ENCODE measurements around the gene SEC24D.
"Not testable (repeated sequence)": the region's sequence is repeated elsewhere in the genome, so short reads cannot be mapped to it uniquely, and the experiment has no call there.

Gene SEC24D, protein sequence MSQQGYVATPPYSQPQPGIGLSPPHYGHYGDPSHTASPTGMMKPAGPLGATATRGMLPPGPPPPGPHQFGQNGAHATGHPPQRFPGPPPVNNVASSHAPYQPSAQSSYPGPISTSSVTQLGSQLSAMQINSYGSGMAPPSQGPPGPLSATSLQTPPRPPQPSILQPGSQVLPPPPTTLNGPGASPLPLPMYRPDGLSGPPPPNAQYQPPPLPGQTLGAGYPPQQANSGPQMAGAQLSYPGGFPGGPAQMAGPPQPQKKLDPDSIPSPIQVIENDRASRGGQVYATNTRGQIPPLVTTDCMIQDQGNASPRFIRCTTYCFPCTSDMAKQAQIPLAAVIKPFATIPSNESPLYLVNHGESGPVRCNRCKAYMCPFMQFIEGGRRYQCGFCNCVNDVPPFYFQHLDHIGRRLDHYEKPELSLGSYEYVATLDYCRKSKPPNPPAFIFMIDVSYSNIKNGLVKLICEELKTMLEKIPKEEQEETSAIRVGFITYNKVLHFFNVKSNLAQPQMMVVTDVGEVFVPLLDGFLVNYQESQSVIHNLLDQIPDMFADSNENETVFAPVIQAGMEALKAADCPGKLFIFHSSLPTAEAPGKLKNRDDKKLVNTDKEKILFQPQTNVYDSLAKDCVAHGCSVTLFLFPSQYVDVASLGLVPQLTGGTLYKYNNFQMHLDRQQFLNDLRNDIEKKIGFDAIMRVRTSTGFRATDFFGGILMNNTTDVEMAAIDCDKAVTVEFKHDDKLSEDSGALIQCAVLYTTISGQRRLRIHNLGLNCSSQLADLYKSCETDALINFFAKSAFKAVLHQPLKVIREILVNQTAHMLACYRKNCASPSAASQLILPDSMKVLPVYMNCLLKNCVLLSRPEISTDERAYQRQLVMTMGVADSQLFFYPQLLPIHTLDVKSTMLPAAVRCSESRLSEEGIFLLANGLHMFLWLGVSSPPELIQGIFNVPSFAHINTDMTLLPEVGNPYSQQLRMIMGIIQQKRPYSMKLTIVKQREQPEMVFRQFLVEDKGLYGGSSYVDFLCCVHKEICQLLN

GRCh38 chr4:118835571-118836300 lies at the start of gene SEC24D:
SEC24D (minus strand) TSS chr4:118836126; CDS start chr4:118833696, 2,430 bp downstream.
- H3K9me3 ChIP-seq: no peaks in the 10 kb centered on the region
- H3K4me1 ChIP-seq (ENCODE audit: control insufficient read depth in 1 of 2, insufficient read depth in 1 of 2, low read depth in 1 of 2, low read length in 1 of 2): peaks cover 16% of the 10 kb centered on the region in 2 experiments
- H3K36me3 ChIP-seq: peaks cover 10% of the 10 kb centered on the region
- peak within 1 kb of the TSS; percentile 94 for H3K27ac ChIP-seq
- H3K27me3 ChIP-seq: no peaks in the 10 kb centered on the region
- peak; percentile 17 for TF ChIP-seq CTCF (IDR thresholded peaks at IDR 0.05)
- H3K4me3 ChIP-seq (ENCODE audit: low read depth in 1 of 2, low read length in 1 of 2): peak within 1 kb of the TSS; percentile 92 to 96

DNA sequence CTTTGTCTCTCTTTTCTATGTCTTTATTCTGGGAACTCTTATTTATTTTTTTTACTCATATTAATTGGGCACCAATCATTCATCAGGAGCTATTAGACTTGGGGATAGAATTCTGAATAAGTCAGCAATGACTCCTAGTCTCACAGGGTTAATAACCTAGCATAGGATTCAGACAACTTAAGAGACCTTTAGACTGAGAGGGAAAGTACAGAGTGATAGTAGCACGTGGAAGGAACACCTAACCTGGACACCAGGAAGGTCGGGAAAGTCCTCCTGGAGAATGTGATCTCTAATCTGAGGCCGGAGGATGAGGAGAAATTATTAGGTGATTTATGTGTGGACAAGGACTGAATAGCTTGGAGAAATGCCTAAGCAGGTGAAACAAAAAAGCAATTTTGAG lies 48.8 kb upstream of the SEC24D start:
- no peak overlapping the region for H3K27ac ChIP-seq
- TF ChIP-seq CTCF (IDR thresholded peaks at IDR 0.05): no peak
- no peaks in the 10 kb centered on the region for H3K36me3 ChIP-seq
- H3K9me3 ChIP-seq: no peaks in the 10 kb centered on the region
- peaks cover 32% of the 10 kb centered on the region for H3K27me3 ChIP-seq
- peaks cover 10 to 11% of the 10 kb centered on the region in 2 experiments for H3K4me1 ChIP-seq (ENCODE audit: control insufficient read depth in 1 of 2, insufficient read depth in 1 of 2, low read depth in 1 of 2, low read length in 1 of 2)
- no peak overlapping the region for H3K4me3 ChIP-seq (ENCODE audit: low read depth in 1 of 2, low read length in 1 of 2)

GRCh38 chr4:118883861-118884260 lies 47.9 kb upstream of the SEC24D start:
- H3K4me1 ChIP-seq (ENCODE audit: control insufficient read depth in 1 of 2, insufficient read depth in 1 of 2, low read depth in 1 of 2, low read length in 1 of 2): peaks cover 4% of the 10 kb centered on the region in 2 experiments
- H3K27ac ChIP-seq: no peak overlapping the region
- H3K4me3 ChIP-seq (ENCODE audit: low read depth in 1 of 2, low read length in 1 of 2): no peak overlapping the region
- peaks cover 23% of the 10 kb centered on the region for H3K27me3 ChIP-seq
- no peak for TF ChIP-seq CTCF (IDR thresholded peaks at IDR 0.05)
- no peaks in the 10 kb centered on the region for H3K9me3 ChIP-seq
- no peaks in the 10 kb centered on the region for H3K36me3 ChIP-seq

DNA sequence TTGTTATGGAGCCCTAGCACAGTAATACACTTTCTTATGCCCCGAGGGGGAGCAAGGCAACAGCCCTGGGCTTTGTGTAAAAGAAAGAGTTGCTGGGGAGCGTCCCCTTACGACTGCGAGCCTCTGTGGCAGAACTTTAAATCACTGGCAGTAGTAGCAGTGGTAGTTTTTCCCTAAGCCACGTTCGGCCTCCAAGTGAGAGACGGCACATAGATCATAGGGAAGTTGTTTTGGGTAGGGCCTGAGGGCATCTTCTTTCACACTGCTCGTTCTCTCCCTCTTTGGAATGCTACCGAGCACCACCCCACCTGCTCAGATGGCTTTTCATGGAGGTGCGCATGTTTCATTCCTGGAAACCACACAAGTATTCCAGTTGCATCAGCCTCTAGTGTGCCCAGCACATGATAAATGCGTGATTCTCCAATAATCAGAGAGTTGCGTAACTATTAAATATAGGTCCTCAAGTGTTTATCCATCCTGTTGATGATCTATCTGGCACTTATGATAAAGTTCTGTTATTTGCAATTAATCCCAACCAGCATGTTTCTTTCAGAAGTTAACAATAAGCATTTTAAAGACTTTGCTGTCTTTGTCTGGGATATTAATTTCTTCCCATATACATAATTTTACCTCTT lies 45.7 kb upstream of the SEC24D start:
- Histone ChIP-seq H3K27ac (no peak overlapping the region), H3K27me3 (peaks cover under 1% of the 10 kb centered on the region), H3K4me1 (ENCODE audit: control insufficient read depth in 1 of 2, insufficient read depth in 1 of 2, low read depth in 1 of 2, low read length in 1 of 2) (no peaks in the 10 kb centered on the region), H3K36me3 (no peaks in the 10 kb centered on the region), H3K4me3 (ENCODE audit: low read depth in 1 of 2, low read length in 1 of 2) (no peak overlapping the region), H3K9me3 (no peaks in the 10 kb centered on the region)
- TF ChIP-seq CTCF (IDR thresholded peaks at IDR 0.05): no peak

GRCh38 chr4:118879409-118879808 lies 43.5 kb upstream of the SEC24D start:
- Histone ChIP-seq H3K27ac (no peak overlapping the region), H3K4me3 (ENCODE audit: low read depth in 1 of 2, low read length in 1 of 2) (no peak overlapping the region), H3K27me3 (no peaks in the 10 kb centered on the region), H3K9me3 (no peaks in the 10 kb centered on the region), H3K36me3 (no peaks in the 10 kb centered on the region), H3K4me1 (ENCODE audit: control insufficient read depth in 1 of 2, insufficient read depth in 1 of 2, low read depth in 1 of 2, low read length in 1 of 2) (no peaks in the 10 kb centered on the region)
- TF ChIP-seq CTCF (IDR thresholded peaks at IDR 0.05): no peak

- H3K36me3 ChIP-seq; H3K27ac ChIP-seq; H3K4me3 ChIP-seq (ENCODE audit: low read depth in 1 of 2, low read length in 1 of 2); H3K4me1 ChIP-seq (ENCODE audit: control insufficient read depth in 1 of 2, insufficient read depth in 1 of 2, low read depth in 1 of 2, low read length in 1 of 2); H3K27me3 ChIP-seq; H3K9me3 ChIP-seq: not testable (repeated sequence)
Observed at GRCh38 chr4:118878507-118878906, 42.6 kb upstream of the SEC24D start.
